Activated CD8-positive, alpha-beta T cell treated with anti-CD3 and anti-CD28 coated beads for 36 hours (primary cell): ENCODE results near the gene EED. TPM values are rescaled to one million over a fixed set of nuclear protein-coding genes. Genes with fewer than 3 reads are reported as not detected.

Experiments used
- ATAC-seq: fragments of 200-7000 bp; cut with Tn5 transposase; one replicate; pipeline ENCODE4 v1.10.0; 2021; ENCODE audit warnings: mild to moderate bottlenecking, moderate library complexity
- CTCF ChIA-PET: fragments of 350-600 bp; sonication (Branson Sonifier 250); formaldehyde crosslinking; loops from one replicate; lab custom pipeline; 2021; ENCODE audit warnings: antibody characterized with exemption; lab: Charles Lee
- POLR2A ChIA-PET: fragments of 350-600 bp; sonication (Branson Sonifier 250); formaldehyde crosslinking; loops from one replicate; lab custom pipeline; 2021; ENCODE audit warnings: antibody characterized with exemption; lab: Charles Lee
- DNase-seq: peaks from one replicate; pipeline ENCODE4 v3.0.0-alpha.2; 2020
- H3K27ac Mint-ChIP-seq: one replicate; pipeline ENCODE4 v1.8.0; 2021; ENCODE audit warnings: mild to moderate bottlenecking, mixed read lengths
- H3K27me3 Mint-ChIP-seq: one replicate; pipeline ENCODE4 v1.8.0; 2021; ENCODE audit warnings: mixed read lengths
- H3K36me3 Mint-ChIP-seq: one replicate; pipeline ENCODE4 v1.8.0; 2021; ENCODE audit warnings: low read depth, mixed read lengths
- H3K4me1 Mint-ChIP-seq: one replicate; pipeline ENCODE4 v1.8.0; 2021; ENCODE audit warnings: low read depth, mixed read lengths
- H3K4me3 Mint-ChIP-seq: one replicate; pipeline ENCODE4 v1.8.0; 2021; ENCODE audit warnings: mild to moderate bottlenecking, moderate library complexity, mixed read lengths
- H3K9me3 Mint-ChIP-seq: one replicate; pipeline ENCODE4 v1.8.0; 2021; ENCODE audit warnings: mixed read lengths
- CTCF ChIP-seq: fragments of 200-600 bp; IDR thresholded peaks from one replicate; pipeline ENCODE4 v1.8.0; 2022; ENCODE audit warnings: antibody characterized with exemption, mild to moderate bottlenecking
- intact Hi-C: fragments of 100-400 bp; cut with micrococcal nuclease; formaldehyde crosslinking; loops from one replicate; pipeline ENCODE4 v1.10.0; 2022
- total RNA-seq, 2 experiments: library from RNA; stranded (reverse); gene quantifications; one replicate each; pipeline ENCODE4 v1.2.3, GENCODE V29; 2021

The EED gene
- total RNA-seq, 2 experiments from 2014 or later: 114 to 117 TPM

- ATAC-seq (peak; percentile 55), DNase-seq (no peak)
- no peak overlapping the region for H3K4me3 Mint-ChIP-seq
- intact Hi-C loops: no loop called here
- no peak for TF ChIP-seq CTCF
- POLR2A ChIA-PET: interaction anchor here (0.6 to 1.6 kb wide), 2 partner anchors 10 to 223 kb away, joined by 4 read pairs; no protein-coding TSS in a partner anchor
- CTCF ChIA-PET: no interaction called here
- H3K27me3 Mint-ChIP-seq: no peaks in the 10 kb centered on the region
- H3K27ac Mint-ChIP-seq: no peak overlapping the region
- H3K9me3 Mint-ChIP-seq: no peaks in the 10 kb centered on the region
- peaks cover 35% of the 10 kb centered on the region for H3K4me1 Mint-ChIP-seq
- H3K36me3 Mint-ChIP-seq: peaks cover 62% of the 10 kb centered on the region
These were observed 20.6 kb downstream of the EED start for GRCh38 chr11:86265194-86265593.

GRCh38 chr11:86269645-86270044, 25.1 kb downstream of the EED start:
- Mint-ChIP-seq H3K27ac (no peak overlapping the region), H3K4me1 (peaks cover 56% of the 10 kb centered on the region), H3K4me3 (no peak overlapping the region), H3K27me3 (no peaks in the 10 kb centered on the region), H3K36me3 (peaks cover 64% of the 10 kb centered on the region), H3K9me3 (no peaks in the 10 kb centered on the region)
- ATAC-seq: no peak
- intact Hi-C loops: no loop called here
- CTCF ChIA-PET: interaction anchor here (1.3 to 2.4 kb wide), 2 partner anchors 9 to 22 kb away, joined by 4 to 5 read pairs; no protein-coding TSS in a partner anchor
- POLR2A ChIA-PET: interaction anchor here (1.3 kb wide), 1 partner anchor 18 kb away, joined by 3 read pairs; no protein-coding TSS in a partner anchor
- TF ChIP-seq CTCF: no peak
- no peak for DNase-seq

GRCh38 chr11:86274503-86274902, 29.9 kb downstream of the EED start:
- Mint-ChIP-seq H3K9me3 (no peaks in the 10 kb centered on the region), H3K27me3 (no peaks in the 10 kb centered on the region), H3K4me3 (no peak overlapping the region), H3K27ac (peak overlapping the region; percentile 4), H3K36me3 (peaks cover 80% of the 10 kb centered on the region), H3K4me1 (peaks cover 43% of the 10 kb centered on the region)
- DNase-seq (no peak), ATAC-seq (no peak)
- ChIA-PET CTCF (interaction anchor here (0.8 to 1.4 kb wide), 3 partner anchors 22 to 110 kb away, joined by 4 to 5 read pairs (median 4); no protein-coding TSS in a partner anchor), POLR2A (interaction anchor here (0.7 to 2.1 kb wide), 3 partner anchors 9 to 785 kb away, joined by 3 to 7 read pairs (median 4); no protein-coding TSS in a partner anchor)
- peak; percentile 13 for TF ChIP-seq CTCF
- intact Hi-C loops: no loop called here

- Mint-ChIP-seq H3K4me1 (peaks cover 41% of the 10 kb centered on the region), H3K4me3 (no peak overlapping the region), H3K27ac (no peak overlapping the region), H3K9me3 (no peaks in the 10 kb centered on the region), H3K27me3 (no peaks in the 10 kb centered on the region), H3K36me3 (peaks cover 79% of the 10 kb centered on the region)
- ChIA-PET CTCF (interaction anchor here (0.7 to 1.4 kb wide), 6 partner anchors 9 to 111 kb away, joined by 3 to 5 read pairs (median 4); no protein-coding TSS in a partner anchor), POLR2A (interaction anchor here (1.5 to 2.1 kb wide), 2 partner anchors 9 to 12 kb away, joined by 4 to 7 read pairs; no protein-coding TSS in a partner anchor)
- no peak for DNase-seq
- intact Hi-C loops: no loop called here
- ATAC-seq: no peak
- TF ChIP-seq CTCF: no peak
These were observed 30.4 kb downstream of the EED start for GRCh38 chr11:86274999-86275398.
